HG03060 (cell line): ENCODE measurements around the gene PHKG2.
A peak's percentile ranks its signal among the peaks of the same experiment; 100 is the strongest.

ENCODE experiments used
- ATAC-seq: cut with Tn5 transposase; IDR thresholded peaks from one replicate; pipeline ENCODE4 v1.9.1; 2021; ENCODE audit warnings: low read depth, moderate number of reproducible peaks; ENCODE audit not compliant: unreplicated experiment

The PHKG2 gene

GRCh38 chr16:30755955-30756780 is 7.9 kb downstream of the PHKG2 start:
- no peak for ATAC-seq

GRCh38 chr16:30756781-30757100 is 8.5 kb downstream of the PHKG2 start:
- ATAC-seq, result no peak

- ATAC-seq, result no peak
Measured at GRCh38 chr16:30757316-30757715, 9.1 kb downstream of the PHKG2 start.

- ATAC-seq, result no peak
Measured at GRCh38 chr16:30758988-30759491, 10.8 kb downstream of the PHKG2 start.

- ATAC-seq, result no peak
Measured at GRCh38 chr16:30760001-30760559, 11.9 kb downstream of the PHKG2 start.

GRCh38 chr16:30760577-30761426 is 12.6 kb downstream of the PHKG2 start:
- no peak for ATAC-seq

DNA sequence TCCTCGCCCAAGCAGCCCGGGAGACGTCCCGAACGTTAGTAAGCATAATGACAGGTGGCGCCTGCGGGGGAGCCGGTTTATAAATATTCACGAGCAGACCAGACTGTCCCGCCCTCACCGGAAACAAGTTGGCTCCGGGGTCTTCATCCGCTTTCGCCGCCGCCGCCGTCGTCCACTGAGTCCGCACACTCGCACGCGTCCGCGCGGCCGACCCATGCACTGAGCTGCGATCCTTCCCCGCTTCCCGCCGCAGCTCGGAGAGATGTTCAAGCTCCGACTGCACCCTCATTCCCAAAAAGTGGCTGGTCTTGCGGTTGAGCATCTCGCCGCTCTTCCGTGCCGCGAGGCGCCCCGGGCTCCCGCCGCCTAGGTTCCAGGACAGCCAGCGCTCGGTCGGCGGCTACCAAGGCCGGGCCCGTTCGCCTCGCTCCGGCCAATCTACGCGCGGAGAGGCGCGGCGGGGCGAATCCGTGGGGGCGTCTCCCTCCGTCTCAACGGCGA is 13.3 kb downstream of the PHKG2 start:
- ATAC-seq, result no peak

- peak; percentile 95 for ATAC-seq
Measured at GRCh38 chr16:30761928-30762902, 14.0 kb downstream of the PHKG2 start, which contains the start of the genes CFAP119 and RNF40. CFAP119 (minus strand) TSS chr16:30762062; CDS start chr16:30761748, 314 bp downstream. RNF40 (plus strand) TSS chr16:30762322; CDS start chr16:30762546, 224 bp downstream.

DNA sequence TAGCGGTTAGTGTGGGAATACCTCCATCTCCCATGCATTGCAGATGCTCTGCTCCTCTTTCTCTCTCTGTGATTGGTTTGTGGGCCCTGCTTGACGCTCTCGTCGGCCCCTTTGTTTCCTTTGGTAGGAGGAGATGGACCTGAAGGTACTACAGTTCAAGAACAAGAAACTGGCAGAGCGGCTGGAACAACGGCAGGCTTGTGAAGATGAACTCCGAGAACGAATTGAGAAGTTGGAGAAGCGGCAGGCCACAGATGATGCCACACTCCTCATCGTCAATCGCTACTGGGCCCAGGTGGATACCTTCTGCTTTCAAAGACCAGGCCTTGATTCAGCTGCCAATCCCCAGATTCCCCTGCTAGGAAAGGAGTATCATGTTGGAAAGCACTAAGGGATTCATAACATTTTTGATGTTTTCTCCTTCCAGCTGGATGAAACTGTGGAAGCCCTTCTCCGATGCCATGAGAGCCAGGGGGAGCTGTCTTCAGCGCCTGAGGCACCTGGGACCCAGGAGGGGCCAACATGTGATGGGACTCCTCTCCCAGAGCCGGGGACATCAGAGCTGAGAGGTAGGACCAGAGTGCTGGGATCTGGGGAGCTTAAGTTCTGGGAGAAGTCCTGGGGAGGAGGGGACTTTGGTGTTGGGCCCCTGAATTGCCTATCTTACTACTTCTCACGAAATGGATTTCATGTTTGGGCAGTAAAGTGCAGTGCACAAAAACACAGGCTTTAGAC is 14.9 kb downstream of the PHKG2 start:
- ATAC-seq, result no peak

DNA sequence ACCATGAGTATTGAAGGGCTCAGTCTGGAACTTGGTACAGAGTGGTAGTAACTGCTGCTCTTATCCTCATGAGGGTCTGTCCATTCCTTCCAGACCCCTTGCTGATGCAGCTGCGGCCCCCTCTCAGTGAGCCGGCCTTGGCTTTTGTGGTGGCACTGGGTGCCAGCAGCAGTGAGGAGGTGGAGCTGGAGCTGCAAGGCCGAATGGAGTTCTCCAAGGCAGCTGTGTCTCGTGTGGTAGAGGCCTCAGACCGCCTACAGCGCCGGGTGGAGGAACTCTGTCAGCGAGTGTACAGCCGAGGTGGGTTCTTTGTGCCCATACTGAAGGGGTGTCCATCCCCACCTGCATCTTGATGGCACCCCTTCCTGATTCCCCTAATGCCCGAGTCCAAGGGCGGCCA is 15.9 kb downstream of the PHKG2 start:
- no peak for ATAC-seq

- ATAC-seq, result no peak
Measured at GRCh38 chr16:30764816-30765465, 16.7 kb downstream of the PHKG2 start.

DNA sequence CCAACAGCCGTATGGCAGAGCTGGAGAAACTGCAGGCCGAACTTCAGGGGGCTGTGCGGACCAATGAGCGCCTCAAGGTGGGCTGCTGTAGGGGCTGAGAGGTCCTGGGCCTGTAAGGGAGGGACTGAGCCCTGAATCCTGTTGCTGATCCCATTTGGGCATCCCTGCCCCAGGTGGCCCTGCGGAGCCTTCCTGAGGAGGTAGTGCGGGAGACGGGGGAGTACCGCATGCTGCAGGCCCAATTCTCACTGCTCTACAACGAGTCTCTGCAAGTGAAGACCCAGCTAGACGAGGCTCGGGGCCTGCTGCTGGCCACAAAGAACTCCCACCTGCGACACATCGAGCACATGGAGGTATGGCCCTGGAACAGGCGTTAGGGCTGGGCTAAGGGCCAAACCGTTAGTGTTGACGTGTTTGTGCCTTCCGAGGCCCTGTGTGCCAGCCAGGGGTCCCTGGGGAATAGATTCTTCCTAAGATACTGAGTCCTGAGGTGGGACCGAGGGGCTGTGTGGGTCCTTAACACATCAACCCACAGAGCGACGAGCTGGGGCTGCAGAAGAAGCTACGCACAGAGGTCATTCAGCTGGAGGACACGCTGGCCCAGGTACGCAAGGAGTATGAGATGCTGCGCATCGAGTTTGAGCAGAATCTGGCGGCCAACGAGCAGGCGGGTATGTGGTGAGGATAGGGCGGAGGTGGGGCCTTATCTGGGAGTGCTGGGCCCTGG is 18.1 kb downstream of the PHKG2 start:
- ATAC-seq, result no peak

DNA sequence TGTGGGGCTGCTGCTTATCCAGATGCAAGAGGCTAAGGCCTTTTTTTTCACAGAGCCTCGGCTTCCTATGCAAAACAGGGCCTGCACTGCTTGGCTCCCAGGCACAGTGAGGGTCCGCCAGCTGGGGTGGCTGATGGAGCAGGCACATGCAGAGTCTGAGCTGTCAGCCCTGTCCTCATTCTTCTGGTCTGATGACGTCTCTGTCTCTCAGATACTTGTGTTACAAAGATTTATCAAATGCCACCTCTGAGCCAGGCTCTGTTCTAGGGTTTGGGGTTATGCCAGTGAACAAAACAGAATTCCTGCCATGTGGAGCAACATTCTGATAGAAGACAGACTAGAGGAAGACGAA is 18.7 kb downstream of the PHKG2 start:
- ATAC-seq, result no peak

- ATAC-seq, result no peak
Measured at GRCh38 chr16:30767767-30768465, 19.7 kb downstream of the PHKG2 start.

- no peak for ATAC-seq
Measured at GRCh38 chr16:30768583-30769181, 20.5 kb downstream of the PHKG2 start.

DNA sequence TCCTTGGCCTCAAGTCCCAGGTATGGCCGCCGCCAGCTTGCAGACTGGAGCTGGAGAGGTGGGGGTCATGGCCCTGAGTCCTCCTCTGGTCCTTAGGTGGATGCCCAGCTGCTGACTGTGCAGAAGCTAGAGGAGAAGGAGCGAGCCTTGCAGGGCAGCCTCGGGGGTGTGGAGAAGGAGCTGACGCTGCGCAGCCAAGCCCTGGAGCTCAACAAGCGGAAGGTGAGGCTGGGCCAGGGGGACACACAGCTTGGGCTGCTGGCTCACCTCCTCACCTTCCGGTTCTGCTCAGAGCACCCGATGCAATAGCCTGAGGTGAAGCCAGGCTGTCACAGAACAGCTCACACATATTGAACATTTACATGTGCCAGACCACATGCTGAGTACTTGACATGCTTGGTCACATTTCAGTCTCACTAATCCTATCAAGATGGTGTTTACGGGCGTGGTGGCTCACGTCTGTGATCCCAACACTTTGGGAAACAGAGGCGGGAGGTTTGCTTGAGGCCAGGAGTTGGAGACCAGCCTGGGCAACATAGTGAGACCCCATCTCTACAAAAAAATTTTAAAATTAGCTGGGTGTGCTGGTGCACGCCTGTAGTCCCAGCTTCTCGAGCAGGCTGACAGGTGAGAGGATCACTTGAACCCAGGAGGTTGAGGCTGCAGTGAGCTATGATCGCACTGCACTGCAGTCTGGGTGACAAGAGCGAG is 21.3 kb downstream of the PHKG2 start:
- ATAC-seq, result no peak
